Stimulated activated CD4-positive, alpha-beta T cell treated with anti-CD3 and anti-CD28 coated beads, Interleukin-12 subunit alpha, Interleukin-12 subunit beta, amount 100 ng/mL, for 24 hours (primary cell): ENCODE data around the gene METTL8.
"Not testable (repeated sequence)": the region's sequence is repeated elsewhere in the genome, so short reads cannot be mapped to it uniquely, and the experiment has no call there.

Source experiments
- DNase-seq, 2 experiments: peaks; one replicate each; pipeline ENCODE4 v3.0.0-alpha.2; 2020; ENCODE audit warnings: low read depth in 2 of 2

Gene METTL8

GRCh38 chr2:171401947-171402346 is 31.8 kb downstream of the METTL8 start:
- no peak for DNase-seq

- DNase-seq: no peak
Observed at GRCh38 chr2:171400395-171400794, 33.4 kb downstream of the METTL8 start.

- no peak for DNase-seq
Observed at GRCh38 chr2:171399292-171399691, 34.5 kb downstream of the METTL8 start.

GRCh38 chr2:171394164-171394740 is 39.5 kb downstream of the METTL8 start:
- no peak for DNase-seq

- no peak for DNase-seq
Observed at GRCh38 chr2:171393487-171393886, 40.3 kb downstream of the METTL8 start.

GRCh38 chr2:171391532-171391931 is 42.3 kb downstream of the METTL8 start:
- DNase-seq: no peak

GRCh38 chr2:171390941-171391516 is 42.8 kb downstream of the METTL8 start:
- no peak for DNase-seq

GRCh38 chr2:171389780-171390179 is 44.0 kb downstream of the METTL8 start:
- DNase-seq: no peak

GRCh38 chr2:171389325-171389724 is 44.5 kb downstream of the METTL8 start:
- DNase-seq: no peak

GRCh38 chr2:171387052-171387451 is 46.7 kb downstream of the METTL8 start:
- no peak for DNase-seq

- DNase-seq: no peak
Observed at GRCh38 chr2:171386627-171387026, 47.2 kb downstream of the METTL8 start.

- DNase-seq: no peak
Observed at GRCh38 chr2:171383134-171383533, 50.7 kb downstream of the METTL8 start.

GRCh38 chr2:171382175-171382574 is 51.6 kb downstream of the METTL8 start:
- DNase-seq: not testable (repeated sequence)

GRCh38 chr2:171377852-171378251 is 55.9 kb downstream of the METTL8 start:
- DNase-seq: not testable (repeated sequence)

- DNase-seq: no peak
Observed at GRCh38 chr2:171367692-171368091, 66.1 kb downstream of the METTL8 start.

- DNase-seq: no peak
Observed at GRCh38 chr2:171365778-171366177, 68.0 kb downstream of the METTL8 start.

GRCh38 chr2:171365232-171365631 is 68.6 kb downstream of the METTL8 start:
- no peak for DNase-seq

GRCh38 chr2:171362396-171362795 is 71.4 kb downstream of the METTL8 start:
- DNase-seq: no peak

GRCh38 chr2:171360905-171361304 is 72.9 kb downstream of the METTL8 start:
- DNase-seq: no peak

- DNase-seq: not testable (repeated sequence)
Observed at GRCh38 chr2:171353746-171354145, 80.0 kb downstream of the METTL8 start.

GRCh38 chr2:171348056-171348455 is 85.7 kb downstream of the METTL8 start:
- no peak for DNase-seq

- DNase-seq: no peak
Observed at GRCh38 chr2:171347591-171348032, 86.2 kb downstream of the METTL8 start.

- no peak for DNase-seq
Observed at GRCh38 chr2:171346723-171347557, 86.8 kb downstream of the METTL8 start.
